HEK293 (cell line): ENCODE results near the gene MACF1.

ENCODE experiments used
- CTCF ChIA-PET: fragments of 350-600 bp; formaldehyde crosslinking; extraction: SDS; loops from one replicate; lab custom pipeline; 2021; ENCODE audit warnings: antibody characterized with exemption; lab: Yijun Ruan, JAX
- POLR2A ChIA-PET: fragments of 300-600 bp; formaldehyde crosslinking; extraction: SDS; loops from one replicate; lab custom pipeline; 2020; ENCODE audit warnings: antibody characterized with exemption, inconsistent platforms; lab: Yijun Ruan, JAX
- H3K27ac ChIP-seq: fragments of 200-500 bp; sonication (Bioruptor generic); 2 replicates; pipeline ENCODE4 v1.5.1; 2014; ENCODE audit warnings: low read depth, low read length, control low read depth, inconsistent platforms; ENCODE audit errors: extremely low read depth
- H3K36me3 ChIP-seq, 2 experiments: fragments of 200-500 bp in 1 of 2; sonication (Bioruptor generic) in 1 of 2; 1 replicate in 1 of 2; 2 replicates in 1 of 2; pipeline ENCODE4 v1.5.1; 2014 to 2017; ENCODE audit warnings: inconsistent platforms in 2 of 2, low read length in 2 of 2; ENCODE audit not compliant: control insufficient read depth in 2 of 2, insufficient read depth in 1 of 2
- H3K4me1 ChIP-seq: fragments of 200-500 bp; sonication (Bioruptor generic); 2 replicates; pipeline ENCODE4 v1.5.1; 2014; ENCODE audit warnings: mild to moderate bottlenecking, low read length, inconsistent platforms; ENCODE audit not compliant: control insufficient read depth, insufficient read depth
- H3K4me3 ChIP-seq: 2 replicates; pipeline ENCODE4 v1.5.1; 2011; ENCODE audit warnings: low read depth, mild to moderate bottlenecking, control low read depth, low read length, moderate library complexity
- H3K9me3 ChIP-seq: fragments of 200-500 bp; sonication (Bioruptor generic); 2 replicates; pipeline ENCODE4 v1.5.1; 2014; ENCODE audit warnings: low read depth, low read length, inconsistent platforms; ENCODE audit not compliant: control insufficient read depth, insufficient read depth
- REST ChIP-seq: fragments of 450-650 bp; formaldehyde crosslinking; IDR thresholded peaks from 2 replicates; pipeline ENCODE4 v1.5.1; 2016; ENCODE audit warnings: missing biosample characterization, missing genetic modification characterization
- TRIM28 ChIP-seq: IDR thresholded peaks from 2 replicates; pipeline ENCODE4 v1.6.1; 2011; ENCODE audit warnings: low read length, control low read depth, borderline replicate concordance
- TSHZ1 ChIP-seq: fragments of 450-650 bp; formaldehyde crosslinking; IDR thresholded peaks from 2 replicates; pipeline ENCODE4 v1.5.1; 2016; ENCODE audit warnings: missing biosample characterization, missing genetic modification characterization, borderline replicate concordance
- ZBTB17 ChIP-seq: fragments of 450-650 bp; formaldehyde crosslinking; IDR thresholded peaks from 2 replicates; pipeline ENCODE4 v1.5.1; 2016; ENCODE audit warnings: missing biosample characterization, missing genetic modification characterization
- ZNF280C ChIP-seq: fragments of 450-650 bp; formaldehyde crosslinking; IDR thresholded peaks from 2 replicates; pipeline ENCODE4 v1.5.1; 2016; ENCODE audit warnings: missing biosample characterization, missing genetic modification characterization
- ZNF335 ChIP-seq: fragments of 450-650 bp; formaldehyde crosslinking; conservative IDR thresholded peaks from 2 replicates; pipeline ENCODE4 v1.5.1; 2016; ENCODE audit warnings: missing biosample characterization, missing genetic modification characterization
- ZNF341 ChIP-seq: fragments of 450-650 bp; formaldehyde crosslinking; IDR thresholded peaks from 2 replicates; pipeline ENCODE4; 2016; ENCODE audit warnings: low read depth, missing biosample characterization, missing genetic modification characterization
- ZNF544 ChIP-seq: fragments of 450-650 bp; formaldehyde crosslinking; IDR thresholded peaks from 2 replicates; pipeline ENCODE4 v1.5.0; 2017; ENCODE audit warnings: missing biosample characterization, missing genetic modification characterization
- ZNF549 ChIP-seq: fragments of 450-650 bp; IDR thresholded peaks from 2 replicates; pipeline ENCODE4 v1.5.1; 2018; ENCODE audit warnings: missing biosample characterization, missing genetic modification characterization, mild to moderate bottlenecking, inconsistent platforms, moderate library complexity
- ZNF558 ChIP-seq: fragments of 450-650 bp; formaldehyde crosslinking; IDR thresholded peaks from 2 replicates; pipeline ENCODE4 v1.5.1; 2016; ENCODE audit warnings: missing biosample characterization, missing genetic modification characterization
- ZNF561 ChIP-seq: fragments of 450-650 bp; IDR thresholded peaks from 2 replicates; pipeline ENCODE4 v1.5.1; 2018; ENCODE audit warnings: missing biosample characterization, missing genetic modification characterization, borderline replicate concordance
- ZNF596 ChIP-seq: fragments of 450-650 bp; IDR thresholded peaks from 2 replicates; pipeline ENCODE4 v1.5.0; 2018; ENCODE audit warnings: missing biosample characterization, mild to moderate bottlenecking, missing genetic modification characterization, moderate library complexity
- ZSCAN30 ChIP-seq: fragments of 450-650 bp; IDR thresholded peaks from 2 replicates; pipeline ENCODE4 v1.5.1; 2018; ENCODE audit warnings: missing biosample characterization, mild to moderate bottlenecking, missing genetic modification characterization, moderate library complexity
- TF ChIP-seq, protein P1 (sequence below): fragments of 450-650 bp; IDR thresholded peaks from 2 replicates; pipeline ENCODE4 v1.5.1; 2018; ENCODE audit warnings: missing biosample characterization, missing genetic modification characterization

The MACF1 gene

DNA sequence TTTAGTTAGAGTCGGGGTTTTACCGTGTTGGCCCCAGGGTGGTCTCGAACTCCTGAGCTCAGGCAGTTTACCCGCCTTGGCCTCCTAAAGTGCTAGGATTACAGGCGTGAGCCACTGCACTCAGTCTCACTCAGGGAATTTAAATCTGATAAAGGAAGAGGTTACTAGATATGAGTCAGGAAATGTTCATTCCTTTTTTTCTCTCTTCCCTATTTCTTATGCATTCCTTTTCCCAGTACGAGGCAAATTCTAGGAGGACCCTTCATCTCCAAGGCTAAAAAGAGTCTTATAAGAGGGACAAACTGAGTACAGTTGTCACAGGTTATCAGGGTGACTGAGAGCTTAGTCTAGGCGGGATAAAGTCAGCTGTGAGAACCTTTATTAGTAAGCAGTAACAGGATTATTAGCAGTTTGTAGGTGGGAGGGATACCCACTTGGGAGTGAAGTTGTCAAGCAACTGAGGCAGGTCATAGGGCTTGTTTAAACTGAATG is 9.1 kb downstream of the MACF1 start:
- Histone ChIP-seq H3K9me3 (no peaks in the 10 kb centered on the region), H3K4me1 (peaks cover 5% of the 10 kb centered on the region; the same call in 1 of the 2 replicates), H3K27ac (no peak overlapping the region), H3K36me3 (no peaks in the 10 kb centered on the region), H3K4me3 (no peak overlapping the region)
- CTCF ChIA-PET = interaction anchor here (0.8 to 6.1 kb wide), 7 partner anchors 9 to 197 kb away, joined by 3 to 42 read pairs (median 4); no protein-coding TSS in a partner anchor
- POLR2A ChIA-PET = interaction anchor here (1.3 kb wide), 1 partner anchor 20 kb away, joined by 3 read pairs; no protein-coding TSS in a partner anchor
- TF ChIP-seq TRIM28 (0 out of 2 replicates have a peak, but pooled peaks have one; percentile 32), ZNF596 (tag by site-specific recombination) (no peak), ZNF544 (tag by site-specific recombination) (no peak)

DNA sequence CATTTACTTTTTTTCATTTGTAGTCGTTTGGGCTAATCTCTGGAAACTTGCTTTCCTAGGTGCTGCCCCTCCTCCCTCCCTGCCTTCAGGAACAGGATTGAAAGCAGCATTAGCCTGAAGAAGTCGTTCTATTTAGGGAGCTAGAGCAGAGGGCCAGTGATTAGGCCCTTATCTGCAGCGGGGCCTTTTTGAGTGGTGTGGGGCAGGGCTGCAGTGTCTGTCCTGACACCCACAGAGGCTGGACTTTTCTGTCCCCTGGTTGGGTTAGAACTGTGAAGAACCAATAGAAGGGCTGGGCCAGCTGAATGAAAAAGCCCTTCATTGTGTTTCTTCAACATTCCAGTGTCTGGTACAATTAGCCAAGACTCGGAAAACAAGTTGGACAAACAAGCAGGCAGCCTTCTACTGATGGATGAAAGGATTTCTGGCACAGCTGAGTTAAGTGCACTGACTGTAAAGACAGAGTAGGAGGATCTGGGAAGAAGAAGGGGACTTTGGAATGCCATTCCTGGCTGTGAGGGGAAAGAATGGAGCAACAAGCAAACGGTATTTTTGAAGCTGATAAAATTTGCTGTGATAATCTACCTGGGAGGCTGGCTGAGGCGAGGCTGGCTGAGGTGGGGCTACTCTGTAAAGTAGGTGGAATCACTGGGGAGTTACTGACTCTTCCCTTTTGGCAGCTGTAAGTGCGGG is 9.7 kb downstream of the MACF1 start:
- TF ChIP-seq ZNF549 (tag by site-specific recombination) (no peak), ZNF561 (tag by site-specific recombination) (no peak), ZBTB17 (tag by site-specific recombination) (0 out of 2 replicates have a peak, but pooled peaks have one; percentile 33), ZNF335 (no peak), ZNF341 (tag by site-specific recombination) (peak; percentile 12; the same call in 1 of the 2 replicates), ZSCAN30 (tag by site-specific recombination) (0 out of 2 replicates have a peak, but pooled peaks have one; percentile 20), ZNF558 (no peak), REST (tag by site-specific recombination) (0 out of 2 replicates have a peak, but pooled peaks have one; percentile 12)
- H3K36me3 ChIP-seq = no peaks in the 10 kb centered on the region
- H3K4me3 ChIP-seq = no peak overlapping the region
- no peaks in the 10 kb centered on the region for H3K9me3 ChIP-seq
- ChIA-PET POLR2A (interaction anchor here (1.0 to 1.3 kb wide), 2 partner anchors 9 to 21 kb away, joined by 3 to 5 read pairs; partner anchors contain the start of gene MACF1), CTCF (interaction anchor here (0.8 to 6.1 kb wide), 6 partner anchors 10 to 197 kb away, joined by 3 to 42 read pairs (median 4); no protein-coding TSS in a partner anchor)
- H3K4me1 ChIP-seq = peaks cover 5% of the 10 kb centered on the region; the same call in 1 of the 2 replicates
- no peak overlapping the region for H3K27ac ChIP-seq

DNA sequence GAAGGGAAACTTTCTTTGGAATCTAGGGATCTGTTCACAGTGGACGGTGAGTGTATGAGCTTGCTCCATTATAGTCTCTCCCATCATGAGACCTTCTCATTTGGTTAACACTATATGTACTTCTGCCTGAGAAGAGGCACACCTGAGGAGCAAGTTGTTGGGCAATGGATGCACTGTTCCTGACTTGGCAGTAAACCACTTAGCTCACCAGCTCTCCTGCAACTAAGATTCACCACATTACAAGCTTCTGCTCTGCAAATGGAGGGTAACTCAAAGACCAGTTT is 10.2 kb downstream of the MACF1 start:
- CTCF ChIA-PET = interaction anchor here (1.0 to 6.1 kb wide), 4 partner anchors 10 to 44 kb away, joined by 4 to 42 read pairs (median 9); partner anchors contain the start of gene MACF1
- Histone ChIP-seq H3K9me3 (no peaks in the 10 kb centered on the region), H3K27ac (no peak overlapping the region), H3K4me3 (no peak overlapping the region), H3K36me3 (no peaks in the 10 kb centered on the region), H3K4me1 (peaks cover 5% of the 10 kb centered on the region; the same call in 1 of the 2 replicates)
- TF ChIP-seq TSHZ1 (tag by site-specific recombination) = no peak
- TF ChIP-seq, protein P1, sequence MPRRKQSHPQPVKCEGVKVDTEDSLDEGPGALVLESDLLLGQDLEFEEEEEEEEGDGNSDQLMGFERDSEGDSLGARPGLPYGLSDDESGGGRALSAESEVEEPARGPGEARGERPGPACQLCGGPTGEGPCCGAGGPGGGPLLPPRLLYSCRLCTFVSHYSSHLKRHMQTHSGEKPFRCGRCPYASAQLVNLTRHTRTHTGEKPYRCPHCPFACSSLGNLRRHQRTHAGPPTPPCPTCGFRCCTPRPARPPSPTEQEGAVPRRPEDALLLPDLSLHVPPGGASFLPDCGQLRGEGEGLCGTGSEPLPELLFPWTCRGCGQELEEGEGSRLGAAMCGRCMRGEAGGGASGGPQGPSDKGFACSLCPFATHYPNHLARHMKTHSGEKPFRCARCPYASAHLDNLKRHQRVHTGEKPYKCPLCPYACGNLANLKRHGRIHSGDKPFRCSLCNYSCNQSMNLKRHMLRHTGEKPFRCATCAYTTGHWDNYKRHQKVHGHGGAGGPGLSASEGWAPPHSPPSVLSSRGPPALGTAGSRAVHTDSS (tag by site-specific recombination) = no peak
- no peak for TF ChIP-seq ZNF280C (tag by site-specific recombination)
- POLR2A ChIA-PET = interaction anchor here (1.0 kb wide), 1 partner anchor 10 kb away, joined by 5 read pairs; the partner anchor contains the start of gene MACF1
